Measurements from ENCODE around the gene ELAVL1. TPM values are rescaled to one million over a fixed set of nuclear protein-coding genes. Genes with fewer than 3 reads are reported as not detected.

Gene ELAVL1
- polyA plus RNA-seq, 1 of the 3 experiments (the other 2 are of a cell fraction) = 49.6 TPM

GRCh38 chr19:7959211-7959610 lies 46.2 kb downstream of the ELAVL1 start:
- no peak overlapping the region for H3K4me3 ChIP-seq (ENCODE audit: low read depth in 2 of 2, low read length in 1 of 2)
- peaks cover 18 to 53% of the 10 kb centered on the region in 2 experiments for H3K36me3 ChIP-seq (replicated peaks in 1 of 2; ENCODE audit: control insufficient read depth in 1 of 2, insufficient read depth in 2 of 2, low read length in 1 of 2)
- H3F3A ChIP-seq (replicated peaks; ENCODE audit: insufficient read depth) = peaks cover 5% of the 10 kb centered on the region
- H3K27ac ChIP-seq (ENCODE audit: low read depth in 2 of 2, low read length in 1 of 2) = no peak overlapping the region
- CTCF ChIA-PET = interaction anchor here (0.5 to 1.7 kb wide), 3 partner anchors 42 to 295 kb away, joined by 3 to 5 read pairs (median 3); no protein-coding TSS in a partner anchor
- TF ChIP-seq RCOR1 (IDR thresholded peaks at IDR 0.05; ENCODE audit: low read length) (no peak), SMC3 (IDR thresholded peaks at IDR 0.05; ENCODE audit: low read depth, low read length) (no peak), YY1 (IDR thresholded peaks at IDR 0.05; ENCODE audit: low read depth) (no peak), EZH2phosphoT487 (IDR thresholded peaks at IDR 0.05; ENCODE audit: borderline replicate concordance, low read depth) (no peak)
- no peaks in the 10 kb centered on the region for H3K79me2 ChIP-seq (ENCODE audit: insufficient read depth)
- WGBS (ENCODE audit: low lambda C conversion rate) = 91% methylated on average over 6 of the region's 6 CpGs
- POLR2A ChIA-PET = no interaction called here
- H4K20me1 ChIP-seq (ENCODE audit: insufficient read depth) = no peaks in the 10 kb centered on the region
- no peaks in the 10 kb centered on the region for H3K4me1 ChIP-seq (ENCODE audit: control insufficient read depth in 1 of 2, insufficient read depth in 2 of 2, low read depth in 1 of 2, low read length in 1 of 2)
- no peaks in the 10 kb centered on the region for H3K27me3 ChIP-seq (ENCODE audit: insufficient read depth)
- H2AFZ ChIP-seq (ENCODE audit: low read depth) = no peak overlapping the region
- no peaks in the 10 kb centered on the region for H3K9me3 ChIP-seq
- no peak overlapping the region for H3K4me2 ChIP-seq
- no peak for DNase-seq
- H3K9me2 ChIP-seq = no peaks in the 10 kb centered on the region
- H3K9ac ChIP-seq = no peak overlapping the region

- H3K27ac ChIP-seq (ENCODE audit: low read depth in 2 of 2, low read length in 1 of 2) = no peak overlapping the region
- H3K9ac ChIP-seq = no peak overlapping the region
- H3K9me2 ChIP-seq = no peaks in the 10 kb centered on the region
- ChIA-PET CTCF (interaction anchor here (1.0 kb wide), 1 partner anchor 15 kb away, joined by 4 read pairs; no protein-coding TSS in a partner anchor), POLR2A (no interaction called here)
- no peaks in the 10 kb centered on the region for H3K79me2 ChIP-seq (ENCODE audit: insufficient read depth)
- no peaks in the 10 kb centered on the region for H3K27me3 ChIP-seq (ENCODE audit: insufficient read depth)
- no peaks in the 10 kb centered on the region for H3K9me3 ChIP-seq
- H4K20me1 ChIP-seq (ENCODE audit: insufficient read depth) = no peaks in the 10 kb centered on the region
- no peak overlapping the region for H2AFZ ChIP-seq (ENCODE audit: low read depth)
- DNase-seq = no peak
- no peak overlapping the region for H3K4me3 ChIP-seq (ENCODE audit: low read depth in 2 of 2, low read length in 1 of 2)
- WGBS (ENCODE audit: low lambda C conversion rate) = 94% methylated on average over 11 of the region's 11 CpGs
- H3K36me3 ChIP-seq (replicated peaks in 1 of 2; ENCODE audit: control insufficient read depth in 1 of 2, insufficient read depth in 2 of 2, low read length in 1 of 2) = peaks cover 7 to 18% of the 10 kb centered on the region in 2 experiments
- no peak overlapping the region for H3K4me2 ChIP-seq
- no peaks in the 10 kb centered on the region; a peak in 1 of 4 replicates for H3K4me1 ChIP-seq (ENCODE audit: control insufficient read depth in 1 of 2, insufficient read depth in 2 of 2, low read depth in 1 of 2, low read length in 1 of 2)
- no peaks in the 10 kb centered on the region for H3F3A ChIP-seq (replicated peaks; ENCODE audit: insufficient read depth)
- no peak for TF ChIP-seq TAF1 (IDR thresholded peaks at IDR 0.05; ENCODE audit: borderline replicate concordance, low read depth, low read length)
- no peak for TF ChIP-seq REST (IDR thresholded peaks at IDR 0.05; ENCODE audit: low read depth, low read length)
- no peak for TF ChIP-seq ZBTB33 (IDR thresholded peaks at IDR 0.05; ENCODE audit: borderline replicate concordance, low read depth)
- TF ChIP-seq EZH2phosphoT487 (IDR thresholded peaks at IDR 0.05; ENCODE audit: borderline replicate concordance, low read depth) = no peak
- no peak for TF ChIP-seq USF2 (IDR thresholded peaks at IDR 0.05; ENCODE audit: borderline replicate concordance, low read depth, low read length)
- no peak for TF ChIP-seq TEAD4 (IDR thresholded peaks at IDR 0.05; ENCODE audit: borderline replicate concordance, insufficient read depth)
- TF ChIP-seq TCF12 (IDR thresholded peaks at IDR 0.05) = no peak
- TF ChIP-seq ELF1 (IDR thresholded peaks at IDR 0.05) = no peak
- TF ChIP-seq RCOR1 (IDR thresholded peaks at IDR 0.05; ENCODE audit: low read length) = no peak
- TF ChIP-seq NFIC (IDR thresholded peaks at IDR 0.05; ENCODE audit: borderline replicate concordance) = no peak
- TF ChIP-seq MEF2A (IDR thresholded peaks at IDR 0.05; ENCODE audit: borderline replicate concordance, low read depth) = no peak
- TF ChIP-seq SIN3A (IDR thresholded peaks at IDR 0.05; ENCODE audit: borderline replicate concordance, low read depth, low read length) = no peak
- no peak for TF ChIP-seq PBX3 (IDR thresholded peaks at IDR 0.05)
- TF ChIP-seq RFX5 (IDR thresholded peaks at IDR 0.05; ENCODE audit: low read length) = no peak
- TF ChIP-seq GATA2 (CRISPR knock-in tag; IDR thresholded peaks at IDR 0.05) = no peak
- no peak for TF ChIP-seq USF1 (IDR thresholded peaks at IDR 0.05; ENCODE audit: borderline replicate concordance, low read depth)
- no peak for TF ChIP-seq FOSL2 (IDR thresholded peaks at IDR 0.05; ENCODE audit: borderline replicate concordance, low read depth)
- TF ChIP-seq CHD2 (IDR thresholded peaks at IDR 0.05; ENCODE audit: low read length, partially characterized antibody) = no peak
These were observed 49.7 kb downstream of the ELAVL1 start for GRCh38 chr19:7955696-7956095.

Measured in SK-N-SH (cell line).